GM18526 (cell line): ENCODE results near the gene STRN3.

ENCODE experiments used
- POLR2A ChIP-seq: IDR thresholded peaks from 3 replicates; pipeline ENCODE4 v1.6.1; 2011; ENCODE audit not compliant: insufficient read length; ENCODE audit errors: extremely low read depth

Gene STRN3

DNA sequence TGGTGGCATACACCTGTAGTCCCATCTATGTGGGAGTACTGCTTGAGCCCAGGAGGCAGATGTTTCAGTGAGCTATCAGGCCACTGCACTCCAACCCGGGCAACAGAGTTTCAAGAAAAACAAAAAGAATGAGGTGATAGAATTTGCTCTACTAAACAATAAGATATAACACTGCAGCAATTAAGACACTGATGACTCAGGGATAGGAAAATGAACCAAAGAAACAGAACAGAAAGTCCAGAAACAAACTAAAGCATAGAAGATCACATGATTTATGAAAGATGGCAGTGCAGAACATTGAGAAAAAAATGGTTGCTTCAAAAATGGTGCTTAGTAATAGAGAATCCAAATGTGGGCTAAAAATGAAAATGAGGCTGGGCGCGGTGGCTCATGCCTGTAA, 66.0 kb downstream of the STRN3 start:
- TF ChIP-seq POLR2A = no peak

DNA sequence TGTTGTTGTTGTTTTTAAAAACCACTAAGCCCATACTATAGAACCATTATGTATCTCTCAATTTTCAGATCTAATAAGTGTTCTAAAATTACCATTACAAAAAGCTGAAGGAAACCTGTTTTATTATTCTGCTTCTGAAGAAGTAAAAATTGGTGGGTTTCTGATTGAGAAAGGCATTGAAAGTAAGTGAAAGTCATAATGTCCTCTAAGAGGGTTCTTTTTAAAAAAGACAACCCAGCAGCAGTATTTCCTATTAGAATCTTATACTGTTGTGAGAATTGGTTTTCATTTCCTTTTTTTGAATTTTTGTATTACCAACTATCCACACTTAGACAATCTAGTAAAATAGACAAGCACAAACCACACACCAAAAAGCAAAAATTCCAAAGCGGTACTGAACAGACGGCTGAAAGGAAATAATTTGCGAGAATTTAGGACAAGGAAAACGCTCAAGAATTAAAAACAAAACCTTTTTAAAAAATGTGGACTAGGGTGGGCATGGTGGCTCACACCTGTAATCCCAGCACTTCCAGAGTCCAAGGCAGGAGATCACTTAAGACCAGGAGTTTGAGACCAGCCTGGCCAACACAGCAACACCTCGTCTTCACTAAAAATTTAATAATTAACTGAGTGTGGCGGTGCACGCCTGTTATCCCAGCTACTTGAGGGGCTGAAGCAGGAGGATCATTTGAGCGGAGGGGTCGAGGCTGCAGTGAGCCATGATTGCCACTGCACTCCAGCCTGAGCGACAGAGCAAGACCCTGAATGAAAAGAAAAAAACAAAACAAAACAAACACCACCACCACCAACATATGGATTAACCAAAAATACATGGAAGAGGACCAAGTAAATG, 67.4 kb downstream of the STRN3 start:
- TF ChIP-seq POLR2A = no peak

DNA sequence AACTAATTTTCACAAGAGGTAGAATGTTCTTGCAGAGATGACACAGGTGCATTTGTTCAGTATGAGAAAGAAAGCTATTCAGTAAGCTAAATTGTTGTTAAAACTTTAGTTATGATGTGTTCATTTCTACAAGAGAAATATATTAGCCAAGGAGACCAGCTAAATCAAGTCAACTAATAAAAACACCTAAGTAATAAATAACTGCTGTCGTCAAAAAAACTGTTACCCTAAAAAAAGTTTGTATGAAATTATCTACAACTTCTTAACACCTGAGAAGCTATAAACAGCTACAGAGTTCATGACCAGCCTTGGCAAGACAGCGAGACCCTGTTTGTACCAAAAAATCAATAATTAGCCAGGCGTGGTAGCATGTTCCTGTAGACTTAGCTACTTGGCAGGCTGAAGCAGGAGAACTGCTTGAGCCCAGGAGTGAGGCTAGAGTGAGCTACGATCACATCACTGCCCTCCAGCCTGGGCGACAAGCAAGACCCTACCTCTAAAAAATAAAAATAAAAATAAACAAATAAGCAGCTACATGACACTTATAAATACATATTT, 68.3 kb downstream of the STRN3 start:
- no peak for TF ChIP-seq POLR2A

DNA sequence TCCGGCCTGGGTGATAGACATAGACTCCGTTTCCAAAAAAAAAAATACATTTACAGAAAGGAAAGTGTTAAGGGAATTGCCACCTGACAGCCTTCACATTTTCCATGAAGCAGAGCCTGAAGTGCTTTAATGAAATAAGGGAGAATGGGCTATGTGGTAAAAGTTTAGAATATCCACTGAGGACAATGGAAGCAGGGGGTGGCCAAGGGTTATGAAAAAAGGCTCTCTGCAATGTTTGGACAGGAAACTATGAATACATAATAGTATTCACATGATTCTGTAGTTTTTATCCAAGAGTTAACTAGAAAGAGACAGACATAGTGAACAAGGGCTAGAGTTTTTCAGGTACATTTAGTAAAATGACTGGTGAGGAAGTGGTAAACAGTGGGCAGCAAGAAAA, 76.5 kb downstream of the STRN3 start:
- TF ChIP-seq POLR2A = no peak

DNA sequence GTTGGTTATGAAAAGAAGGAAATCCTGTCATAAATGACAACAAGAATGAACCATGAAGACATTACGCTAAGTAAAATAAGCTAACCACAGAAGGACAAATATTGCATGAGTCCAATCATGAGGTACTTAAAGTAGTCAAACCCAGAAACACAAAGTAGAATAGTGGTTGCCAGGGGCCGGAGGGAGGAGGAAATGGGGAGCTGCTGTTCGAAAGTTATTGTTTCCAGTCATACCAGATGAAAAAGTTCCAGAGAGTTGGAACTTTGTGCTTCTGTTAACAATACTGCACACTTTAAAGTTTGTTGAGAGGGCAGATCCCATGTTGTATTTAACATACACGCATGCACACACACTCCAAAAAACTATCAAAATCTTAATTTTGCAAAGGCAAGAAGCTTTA, 82.5 kb downstream of the STRN3 start:
- TF ChIP-seq POLR2A = no peak

DNA sequence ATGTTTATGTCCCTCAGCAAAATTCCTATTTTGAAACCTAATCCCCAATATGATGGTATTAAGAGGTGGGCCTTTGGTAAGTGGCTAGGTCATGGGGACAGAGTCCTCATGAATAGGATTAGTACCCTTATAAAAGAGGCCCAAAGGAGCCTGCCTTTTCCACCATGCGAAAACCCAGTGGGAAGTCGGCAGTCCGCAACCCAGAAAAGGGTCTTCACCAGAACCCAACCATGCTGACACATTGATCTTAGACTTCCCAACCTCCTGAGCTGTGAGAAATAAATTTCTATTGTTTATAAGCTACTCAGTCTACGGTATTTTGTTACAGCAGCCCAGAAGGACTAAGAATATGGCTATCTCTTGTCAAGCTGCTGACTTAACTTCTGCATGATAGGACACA, 85.3 kb downstream of the STRN3 start:
- TF ChIP-seq POLR2A = no peak

DNA sequence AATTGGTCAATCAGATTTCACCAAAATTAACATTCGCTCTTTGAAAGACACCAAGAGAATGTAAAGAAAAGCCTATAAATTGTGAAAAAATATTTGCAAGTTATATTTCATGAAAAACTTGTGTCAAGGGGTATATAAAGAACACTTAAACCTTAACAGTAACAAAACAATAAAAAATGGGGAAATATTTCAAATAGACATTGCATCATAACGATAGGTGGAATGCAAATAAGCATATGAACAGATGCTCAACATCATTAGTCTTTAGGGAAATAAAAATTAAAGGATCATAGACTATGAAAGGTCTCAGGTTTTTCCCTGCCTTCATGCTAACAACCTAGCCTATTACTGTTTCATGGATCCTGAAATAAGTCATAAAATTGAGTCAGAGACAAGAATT, 87.6 kb downstream of the STRN3 start:
- TF ChIP-seq POLR2A = no peak

DNA sequence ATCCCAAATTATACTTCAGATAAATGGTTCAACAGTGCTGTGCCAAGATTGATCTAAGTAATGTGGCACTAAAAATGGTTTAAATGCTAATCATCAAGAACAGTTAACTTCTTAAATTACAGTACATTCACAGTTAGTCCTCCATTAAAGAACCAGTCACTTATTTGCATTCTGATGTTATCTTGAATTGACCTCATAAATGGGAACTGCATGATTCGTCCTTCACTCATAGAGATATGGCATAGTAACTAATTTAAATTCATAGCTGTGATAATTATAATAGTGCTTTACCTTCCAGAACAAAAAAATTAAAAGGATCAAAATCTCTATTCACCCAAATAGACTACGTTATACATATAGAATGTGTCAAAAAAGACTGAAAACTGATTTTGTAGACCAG, 90.7 kb downstream of the STRN3 start:
- no peak for TF ChIP-seq POLR2A

DNA sequence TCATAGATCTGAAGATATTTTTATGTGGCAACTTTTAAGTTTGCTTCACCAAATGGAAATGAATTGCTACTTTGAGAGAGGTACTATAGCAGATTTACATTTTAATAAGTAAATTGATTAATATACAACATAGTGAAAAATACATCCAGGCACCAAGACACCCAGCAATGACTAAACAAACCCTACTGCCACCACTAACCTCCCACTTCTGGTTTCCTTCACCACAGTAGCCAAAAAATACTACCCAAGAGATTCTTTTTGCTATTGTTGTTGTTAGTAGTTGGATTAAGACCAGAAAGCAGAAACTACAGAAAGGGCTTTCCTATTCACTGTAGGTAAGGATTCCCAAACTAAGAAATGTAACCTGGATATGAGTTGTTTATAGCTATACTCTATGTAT, 97.7 kb downstream of the STRN3 start:
- TF ChIP-seq POLR2A = no peak

DNA sequence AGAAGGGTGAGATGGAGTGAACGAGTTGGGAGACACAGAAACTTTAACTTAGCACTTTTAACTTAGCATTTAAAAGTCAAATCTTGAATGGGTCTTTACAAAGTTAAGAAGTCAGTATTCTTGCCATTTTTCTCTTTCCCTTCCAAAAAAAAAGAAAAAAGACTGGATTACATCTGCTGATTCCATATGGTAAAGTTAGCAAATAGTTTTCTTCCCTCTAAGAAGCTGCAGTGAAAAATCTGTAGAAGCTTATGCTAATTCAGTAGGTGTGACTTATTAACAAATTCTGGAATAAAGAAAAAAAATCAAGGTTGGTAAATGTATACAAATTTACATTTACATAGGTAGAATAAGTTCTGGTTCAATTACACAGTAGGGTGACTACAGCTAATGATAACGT, 100.9 kb downstream of the STRN3 start:
- no peak for TF ChIP-seq POLR2A

DNA sequence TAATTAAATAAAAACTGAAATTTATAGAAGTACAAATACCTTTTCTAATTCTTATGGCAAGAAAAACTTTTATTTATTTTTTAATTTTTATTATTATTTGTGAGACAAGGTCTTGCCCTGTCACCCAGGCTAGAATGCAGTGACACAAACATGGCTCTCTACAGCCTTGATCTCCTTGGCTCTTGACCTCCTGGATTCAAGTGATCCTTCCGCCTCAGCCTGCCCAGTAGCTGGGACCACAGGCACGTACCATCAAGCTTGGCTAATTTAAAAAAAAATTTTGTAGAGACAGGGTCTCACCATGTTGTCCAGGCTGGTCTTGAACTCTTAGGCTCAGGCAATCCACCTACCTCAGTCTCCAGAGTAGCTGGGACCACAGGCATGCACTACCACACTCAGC, 104.4 kb downstream of the STRN3 start:
- TF ChIP-seq POLR2A = no peak

DNA sequence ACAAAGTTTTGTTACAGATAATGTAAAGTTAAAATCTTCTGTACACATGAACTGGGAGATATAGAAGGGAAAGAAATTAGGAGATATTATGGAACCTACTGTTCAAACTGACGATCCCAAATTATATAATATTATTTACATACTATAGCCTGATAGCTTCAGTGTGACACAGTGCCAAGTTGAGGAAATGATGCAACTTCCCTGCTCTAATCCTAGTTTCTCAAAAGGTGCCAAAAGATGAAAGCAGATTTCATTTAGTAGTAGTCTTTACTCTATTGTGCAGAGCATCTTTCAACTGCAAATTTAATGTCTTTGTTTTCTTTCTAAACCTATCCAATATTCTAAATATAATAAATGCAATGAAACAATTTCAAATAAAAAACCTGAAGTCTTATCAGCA, 104.9 kb downstream of the STRN3 start:
- TF ChIP-seq POLR2A = no peak

DNA sequence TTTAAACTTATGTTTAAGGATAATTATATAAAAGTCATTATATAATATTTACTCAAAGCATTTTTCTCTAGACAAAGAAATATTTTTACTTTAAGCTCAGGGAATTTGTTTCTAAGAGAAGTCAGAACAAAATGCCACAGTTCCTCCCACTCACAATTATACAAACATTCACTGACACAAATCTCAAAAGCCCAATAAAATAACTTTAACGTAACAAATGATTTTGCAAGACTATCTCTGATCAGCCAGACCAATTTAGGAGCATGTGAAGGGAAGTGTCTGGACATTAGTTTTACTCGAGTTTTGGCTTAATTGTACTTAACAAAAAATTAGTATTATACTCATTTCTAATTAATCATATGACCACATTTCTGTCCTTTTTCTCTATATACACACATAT, 110.6 kb downstream of the STRN3 start:
- no peak for TF ChIP-seq POLR2A

DNA sequence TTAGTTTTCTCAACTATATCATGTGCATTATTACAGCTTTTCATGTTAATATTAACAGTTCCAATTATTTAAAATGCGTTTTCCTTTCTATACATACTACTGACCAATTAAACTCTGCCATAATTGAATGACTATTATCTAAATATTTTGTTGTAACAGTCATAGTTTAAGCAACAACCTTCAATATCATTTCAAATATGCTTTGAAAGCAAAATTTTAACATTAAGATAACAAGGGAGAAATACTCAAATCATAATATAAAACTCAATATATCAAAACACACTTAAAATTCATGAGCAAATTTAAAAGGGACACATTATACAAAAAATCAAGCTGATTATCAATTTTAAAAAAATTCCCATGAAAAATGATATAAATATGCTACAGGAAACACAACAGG, 111.4 kb downstream of the STRN3 start:
- TF ChIP-seq POLR2A = no peak

DNA sequence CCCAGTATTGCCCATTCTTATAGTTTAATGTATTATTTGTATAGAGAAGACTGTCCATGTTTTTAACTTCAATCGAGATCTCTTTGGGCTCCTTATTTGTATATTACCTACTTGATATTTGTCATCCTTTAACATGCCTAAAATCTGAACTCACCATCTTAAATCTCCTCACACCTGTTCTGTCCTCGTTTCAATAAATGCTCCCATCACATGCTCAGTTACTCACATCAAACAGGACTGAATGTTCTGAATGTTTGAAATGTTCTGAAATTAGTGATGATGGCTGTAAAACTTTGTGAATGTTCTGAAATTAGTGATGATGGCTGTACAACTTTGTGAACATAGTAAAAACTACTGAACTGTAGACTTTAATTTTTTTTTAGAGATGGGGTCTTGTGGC, 117.4 kb downstream of the STRN3 start:
- TF ChIP-seq POLR2A = no peak

DNA sequence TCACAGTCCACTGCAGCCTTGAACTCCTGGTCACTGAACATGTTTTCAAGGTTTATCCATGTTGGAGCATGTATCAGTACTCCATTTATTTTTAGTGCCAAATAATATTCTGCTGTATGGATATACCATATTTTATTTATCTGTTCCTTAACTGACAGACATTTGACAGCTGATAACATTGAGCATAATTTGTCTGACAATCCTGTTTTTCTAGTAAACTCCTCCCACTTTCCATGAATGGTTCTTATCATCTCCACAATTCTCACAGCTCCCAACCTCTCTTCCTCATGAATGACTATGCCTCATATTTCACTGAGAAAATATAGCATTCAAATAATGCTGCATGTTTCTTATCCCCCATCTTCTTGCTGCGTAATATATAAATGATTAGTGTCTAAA, 118.5 kb downstream of the STRN3 start:
- no peak for TF ChIP-seq POLR2A

DNA sequence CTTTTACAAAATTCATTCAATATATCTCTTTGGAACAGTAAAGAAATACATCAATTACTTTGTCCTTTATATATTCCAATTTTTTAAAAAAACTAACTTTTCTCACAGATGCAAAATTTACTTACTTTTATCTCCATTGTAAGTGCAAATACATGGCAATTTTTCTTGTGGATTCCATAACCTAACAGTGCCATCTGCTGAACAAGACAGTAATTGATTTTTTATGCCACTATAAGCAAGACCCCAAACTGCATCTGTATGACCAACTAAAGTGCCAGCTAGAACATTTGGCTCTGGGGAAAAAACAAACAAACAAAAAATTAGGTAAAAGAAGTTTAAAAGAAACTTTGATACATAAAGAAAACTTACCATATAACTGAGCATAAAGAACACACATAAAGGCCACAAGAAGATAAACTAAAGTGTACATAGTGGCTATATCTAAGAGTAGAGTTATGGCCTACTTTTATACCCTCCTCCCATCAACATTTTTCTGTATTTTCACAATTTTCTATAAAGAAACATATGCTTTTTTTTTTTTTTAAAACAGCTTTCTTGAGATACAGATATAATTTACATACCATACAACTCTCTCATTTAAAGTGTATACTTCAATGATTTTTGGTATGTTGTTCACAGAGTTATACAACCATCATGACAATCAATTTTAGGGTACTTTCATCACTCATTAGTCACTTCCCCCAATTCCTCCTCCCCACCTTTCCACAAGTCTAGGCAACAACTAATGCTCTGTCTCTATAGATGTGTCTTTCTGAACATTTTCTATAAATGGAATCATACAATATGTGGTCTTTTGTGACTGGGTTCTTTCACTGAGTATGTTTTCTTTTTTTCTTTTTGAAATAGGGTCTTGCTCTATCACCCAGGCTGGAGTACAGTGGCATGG, 119.2 kb downstream of the STRN3 start:
- no peak for TF ChIP-seq POLR2A
